ENCODE data around the gene NRK. TPM values are rescaled to one million over a fixed set of nuclear protein-coding genes. Genes with fewer than 3 reads are reported as not detected.
A peak's percentile ranks its signal among the peaks of the same experiment; 100 is the strongest.

The NRK gene
- total and polyA plus RNA-seq, 2 donors from 2014 or later: 5.0 to 7.9 TPM

- Histone ChIP-seq H3K4me1 (ENCODE audit: control insufficient read depth in 2 of 3, insufficient read depth in 2 of 3, low read depth in 1 of 3, low read length in 3 of 3) (no peaks in the 10 kb centered on the region), H3K9ac (ENCODE audit: low read length in 3 of 3) (no peak overlapping the region), H3K9me3 (ENCODE audit: control insufficient read depth in 2 of 3, insufficient read depth in 1 of 3, low read length in 3 of 3) (no peaks in the 10 kb centered on the region), H3K36me3 (ENCODE audit: control insufficient read depth in 2 of 3, insufficient read depth in 3 of 3, low read length in 3 of 3) (no peaks in the 10 kb centered on the region), H3K27ac (ENCODE audit: low read depth in 2 of 2, low read length in 2 of 2) (no peak overlapping the region), H3K27me3 (ENCODE audit: control insufficient read depth, insufficient read depth, low read length) (no peaks in the 10 kb centered on the region), H3K4me3 (ENCODE audit: low read length in 3 of 3) (peak overlapping the region in 1 of 3 donors; percentile 25)
- intact Hi-C loops (cut with DNase I): no loop called here
- TF ChIP-seq, protein P1, sequence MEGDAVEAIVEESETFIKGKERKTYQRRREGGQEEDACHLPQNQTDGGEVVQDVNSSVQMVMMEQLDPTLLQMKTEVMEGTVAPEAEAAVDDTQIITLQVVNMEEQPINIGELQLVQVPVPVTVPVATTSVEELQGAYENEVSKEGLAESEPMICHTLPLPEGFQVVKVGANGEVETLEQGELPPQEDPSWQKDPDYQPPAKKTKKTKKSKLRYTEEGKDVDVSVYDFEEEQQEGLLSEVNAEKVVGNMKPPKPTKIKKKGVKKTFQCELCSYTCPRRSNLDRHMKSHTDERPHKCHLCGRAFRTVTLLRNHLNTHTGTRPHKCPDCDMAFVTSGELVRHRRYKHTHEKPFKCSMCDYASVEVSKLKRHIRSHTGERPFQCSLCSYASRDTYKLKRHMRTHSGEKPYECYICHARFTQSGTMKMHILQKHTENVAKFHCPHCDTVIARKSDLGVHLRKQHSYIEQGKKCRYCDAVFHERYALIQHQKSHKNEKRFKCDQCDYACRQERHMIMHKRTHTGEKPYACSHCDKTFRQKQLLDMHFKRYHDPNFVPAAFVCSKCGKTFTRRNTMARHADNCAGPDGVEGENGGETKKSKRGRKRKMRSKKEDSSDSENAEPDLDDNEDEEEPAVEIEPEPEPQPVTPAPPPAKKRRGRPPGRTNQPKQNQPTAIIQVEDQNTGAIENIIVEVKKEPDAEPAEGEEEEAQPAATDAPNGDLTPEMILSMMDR (IDR thresholded peaks at IDR 0.05; ENCODE audit: borderline replicate concordance, extremely low read depth, insufficient read depth): no peak
- peak in 1 of 5 donors; percentile 27 for DNase-seq
- FAIRE-seq: peak; percentile 98
Observed at GRCh38 chrX:105972690-105973386, 150.5 kb downstream of the NRK start.

GRCh38 chrX:105973387-105973739 lies 151.0 kb downstream of the NRK start:
- H3K27me3 ChIP-seq (ENCODE audit: control insufficient read depth, insufficient read depth, low read length): no peaks in the 10 kb centered on the region
- no peak overlapping the region for H3K27ac ChIP-seq (ENCODE audit: low read depth in 2 of 2, low read length in 2 of 2)
- H3K4me1 ChIP-seq (ENCODE audit: control insufficient read depth in 2 of 3, insufficient read depth in 2 of 3, low read depth in 1 of 3, low read length in 3 of 3): no peaks in the 10 kb centered on the region
- DNase-seq (no peak), FAIRE-seq (no peak)
- TF ChIP-seq, protein P1 (IDR thresholded peaks at IDR 0.05; ENCODE audit: borderline replicate concordance, extremely low read depth, insufficient read depth): no peak
- H3K9ac ChIP-seq (ENCODE audit: low read length in 3 of 3): no peak overlapping the region
- H3K9me3 ChIP-seq (ENCODE audit: control insufficient read depth in 2 of 3, insufficient read depth in 1 of 3, low read length in 3 of 3): no peaks in the 10 kb centered on the region
- no peaks in the 10 kb centered on the region for H3K36me3 ChIP-seq (ENCODE audit: control insufficient read depth in 2 of 3, insufficient read depth in 3 of 3, low read length in 3 of 3)
- H3K4me3 ChIP-seq (ENCODE audit: low read length in 3 of 3): peak overlapping the region in 1 of 3 donors; percentile 25
- intact Hi-C loops (cut with DNase I): no loop called here

DNA sequence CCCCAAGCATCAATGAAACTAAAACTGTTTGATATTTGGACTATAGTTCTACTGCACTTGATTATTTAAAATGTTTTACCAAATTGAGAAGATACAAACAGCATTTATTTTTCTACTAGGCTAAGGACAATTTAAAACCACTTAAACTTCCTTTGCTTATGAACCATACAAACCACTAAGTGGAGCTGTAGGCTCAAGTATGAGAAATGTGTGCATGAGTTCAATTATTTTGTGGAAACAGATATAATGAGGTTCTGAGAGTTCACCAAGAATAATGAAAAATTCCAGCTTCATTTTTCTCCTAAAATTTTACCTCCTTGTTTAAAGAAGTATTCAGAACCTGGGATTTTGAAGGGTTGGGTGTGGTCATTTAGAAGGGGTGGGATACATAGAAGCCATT lies 153.0 kb downstream of the NRK start:
- no peak overlapping the region for H3K4me3 ChIP-seq (ENCODE audit: low read length in 3 of 3)
- H3K9me3 ChIP-seq (ENCODE audit: control insufficient read depth in 2 of 3, insufficient read depth in 1 of 3, low read length in 3 of 3): no peaks in the 10 kb centered on the region
- H3K36me3 ChIP-seq (ENCODE audit: control insufficient read depth in 2 of 3, insufficient read depth in 3 of 3, low read length in 3 of 3): no peaks in the 10 kb centered on the region
- DNase-seq (peak in 2 of 5 donors; percentile 8 to 30), FAIRE-seq (peak; percentile 94)
- H3K4me1 ChIP-seq (ENCODE audit: control insufficient read depth in 2 of 3, insufficient read depth in 2 of 3, low read depth in 1 of 3, low read length in 3 of 3): no peaks in the 10 kb centered on the region
- H3K27ac ChIP-seq (ENCODE audit: low read depth in 2 of 2, low read length in 2 of 2): no peak overlapping the region
- TF ChIP-seq, protein P1 (IDR thresholded peaks at IDR 0.05; ENCODE audit: borderline replicate concordance, extremely low read depth, insufficient read depth): no peak
- no peak overlapping the region for H3K9ac ChIP-seq (ENCODE audit: low read length in 3 of 3)
- no peaks in the 10 kb centered on the region for H3K27me3 ChIP-seq (ENCODE audit: control insufficient read depth, insufficient read depth, low read length)
- intact Hi-C loops (cut with DNase I): no loop called here

All from kidney (tissue), 14 donors.